Caco-2 (cell line): ENCODE measurements around the gene ZNF701. TPM values are rescaled to one million over a fixed set of nuclear protein-coding genes. Genes with fewer than 3 reads are reported as not detected.
"Not testable (repeated sequence)": the region's sequence is repeated elsewhere in the genome, so short reads cannot be mapped to it uniquely, and the experiment has no call there.

Source experiments
- BruUV-seq: library from RNA; stranded (reverse); fragments of 400-500 nt; replicated peaks from 2 replicates; lab custom pipeline; 2021; lab: Mats Ljungman, UMichigan
- CTCF ChIA-PET: fragments of 300-600 bp; sonication (Branson Sonifier 250); formaldehyde crosslinking; loops from one replicate; lab custom pipeline; 2022; ENCODE audit warnings: antibody characterized with exemption; lab: Charles Lee
- POLR2A ChIA-PET: fragments of 300-600 bp; sonication (Branson Sonifier 250); formaldehyde crosslinking; loops from one replicate; lab custom pipeline; 2022; ENCODE audit warnings: antibody characterized with exemption; lab: Charles Lee
- DNase-seq, 2 experiments: peaks; one replicate each; pipeline versions ENCODE4 v3.0.0 to v3.0.0-alpha.2; 2020 to 2022
- H3K27me3 ChIP-seq: replicated peaks from 2 replicates; pipeline ENCODE4 v1.6.0; 2011; ENCODE audit warnings: low read length; ENCODE audit not compliant: control insufficient read depth, insufficient read depth
- H3K36me3 ChIP-seq: 2 replicates; pipeline ENCODE4 v1.5.1; 2011; ENCODE audit warnings: low read length; ENCODE audit not compliant: control insufficient read depth, insufficient read depth
- H3K4me1 ChIP-seq: fragments of 250-450 bp; sonication (Bioruptor Pico); 2 replicates; pipeline ENCODE4 v1.5.1; 2020; ENCODE audit warnings: mild to moderate bottlenecking
- H3K4me3 ChIP-seq: 2 replicates; pipeline ENCODE4 v1.5.1; 2011; ENCODE audit warnings: low read depth, mild to moderate bottlenecking, control low read depth, low read length
- H3K9me3 ChIP-seq: fragments of 250-450 bp; sonication (Bioruptor Pico); 2 replicates; pipeline ENCODE4 v1.5.1; 2020; ENCODE audit warnings: mild to moderate bottlenecking, moderate library complexity
- H3K27ac Mint-ChIP-seq: one replicate; pipeline ENCODE4 v1.8.0; 2022; ENCODE audit warnings: mixed read lengths; ENCODE audit not compliant: unreplicated experiment
- H3K27me3 Mint-ChIP-seq: one replicate; pipeline ENCODE4 v1.8.0; 2022; ENCODE audit warnings: mixed read lengths; ENCODE audit not compliant: insufficient read depth, unreplicated experiment
- H3K36me3 Mint-ChIP-seq: one replicate; pipeline ENCODE4 v1.8.0; 2022; ENCODE audit warnings: mild to moderate bottlenecking, mixed read lengths; ENCODE audit not compliant: insufficient read depth, unreplicated experiment
- H3K4me1 Mint-ChIP-seq: one replicate; pipeline ENCODE4 v1.8.0; 2022; ENCODE audit warnings: low read depth, mixed read lengths; ENCODE audit not compliant: unreplicated experiment
- H3K4me3 Mint-ChIP-seq: one replicate; pipeline ENCODE4 v1.8.0; 2022; ENCODE audit warnings: mild to moderate bottlenecking, moderate library complexity, mixed read lengths; ENCODE audit not compliant: unreplicated experiment
- H3K9me3 Mint-ChIP-seq: one replicate; pipeline ENCODE4 v1.8.0; 2022; ENCODE audit warnings: mixed read lengths; ENCODE audit not compliant: unreplicated experiment
- CTCF ChIP-seq, 2 experiments: fragments of 200-600 bp in 1 of 2; IDR thresholded peaks; 1 replicate in 1 of 2; 2 replicates in 1 of 2; pipeline versions ENCODE4 v1.5.1 to v1.8.0; 2011 to 2022; ENCODE audit warnings: antibody characterized with exemption in 1 of 2, control low read depth in 1 of 2, inconsistent platforms in 1 of 2, low read depth in 1 of 2, low read length in 1 of 2, mild to moderate bottlenecking in 1 of 2, moderate library complexity in 1 of 2; ENCODE audit not compliant: insufficient read depth in 1 of 2, severe bottlenecking in 1 of 2, unreplicated experiment in 1 of 2
- intact Hi-C: fragments of 100-400 bp; cut with micrococcal nuclease; formaldehyde crosslinking; loops from one replicate; pipeline ENCODE4 v1.10.0; 2022; ENCODE audit not compliant: unreplicated experiment
- total RNA-seq: library from RNA; stranded (reverse); gene quantifications from 2 replicates; pipeline ENCODE4 v1.2.3, GENCODE V29; 2022

Gene ZNF701
- total RNA-seq, 1 experiment from 2014 or later: 19.6 TPM

- BruUV-seq: no TSS peak
- no peak for DNase-seq
- POLR2A ChIA-PET: no interaction called here
- Histone ChIP-seq H3K9me3 (peaks cover 11% of the 10 kb centered on the region), H3K4me3 (no peak overlapping the region), H3K36me3 (no peaks in the 10 kb centered on the region; the same call in none of the 2 replicates), H3K4me1 (no peaks in the 10 kb centered on the region), H3K27me3 (no peaks in the 10 kb centered on the region)
- Mint-ChIP-seq H3K36me3 (peaks cover 64% of the 10 kb centered on the region), H3K4me3 (no peak overlapping the region), H3K9me3 (peaks cover 19% of the 10 kb centered on the region), H3K27me3 (no peaks in the 10 kb centered on the region), H3K4me1 (no peaks in the 10 kb centered on the region), H3K27ac (no peak overlapping the region)
- TF ChIP-seq CTCF (IDR thresholded peaks at IDR 0.05; ENCODE audit: insufficient read depth in 1 of 2, low read depth in 1 of 2, low read length in 1 of 2, severe bottlenecking in 1 of 2, unreplicated experiment in 1 of 2): no peak
- intact Hi-C loops: no loop called here
- CTCF ChIA-PET: no interaction called here
Observed at GRCh38 chr19:52585604-52586003, 15.5 kb downstream of the ZNF701 start.

GRCh38 chr19:52590728-52591127 lies 20.6 kb downstream of the ZNF701 start:
- no peak overlapping the region for H3K4me3 Mint-ChIP-seq
- no peaks in the 10 kb centered on the region; the same call in 1 of the 2 replicates for H3K36me3 ChIP-seq
- no peaks in the 10 kb centered on the region for H3K4me1 Mint-ChIP-seq
- no peaks in the 10 kb centered on the region for H3K27me3 ChIP-seq
- H3K36me3 Mint-ChIP-seq: peaks cover 44% of the 10 kb centered on the region
- no TSS peak for BruUV-seq
- no peak for TF ChIP-seq CTCF (IDR thresholded peaks at IDR 0.05; ENCODE audit: insufficient read depth in 1 of 2, low read depth in 1 of 2, low read length in 1 of 2, severe bottlenecking in 1 of 2, unreplicated experiment in 1 of 2)
- DNase-seq: no peak
- no peaks in the 10 kb centered on the region for H3K4me1 ChIP-seq
- H3K9me3 Mint-ChIP-seq: peaks cover 1% of the 10 kb centered on the region
- ChIA-PET POLR2A (no interaction called here), CTCF (no interaction called here)
- intact Hi-C loops: no loop called here
- H3K4me3 ChIP-seq: no peak overlapping the region
- H3K27ac Mint-ChIP-seq: no peak overlapping the region
- peaks cover 22% of the 10 kb centered on the region for H3K9me3 ChIP-seq
- H3K27me3 Mint-ChIP-seq: no peaks in the 10 kb centered on the region

GRCh38 chr19:52592301-52592700 lies 22.2 kb downstream of the ZNF701 start:
- peaks cover 28% of the 10 kb centered on the region for H3K9me3 ChIP-seq
- H3K27me3 ChIP-seq: no peaks in the 10 kb centered on the region
- ChIA-PET CTCF (no interaction called here), POLR2A (no interaction called here)
- H3K4me3 Mint-ChIP-seq: no peak overlapping the region
- no peak for TF ChIP-seq CTCF (IDR thresholded peaks at IDR 0.05; ENCODE audit: insufficient read depth in 1 of 2, low read depth in 1 of 2, low read length in 1 of 2, severe bottlenecking in 1 of 2, unreplicated experiment in 1 of 2)
- H3K4me1 Mint-ChIP-seq: no peaks in the 10 kb centered on the region
- peaks cover 56% of the 10 kb centered on the region for H3K36me3 Mint-ChIP-seq
- H3K4me3 ChIP-seq: no peak overlapping the region
- BruUV-seq: no TSS peak
- no peaks in the 10 kb centered on the region for H3K4me1 ChIP-seq
- H3K27ac Mint-ChIP-seq: no peak overlapping the region
- no peaks in the 10 kb centered on the region for H3K27me3 Mint-ChIP-seq
- H3K36me3 ChIP-seq: no peaks in the 10 kb centered on the region; the same call in 1 of the 2 replicates
- H3K9me3 Mint-ChIP-seq: peaks cover 17% of the 10 kb centered on the region
- intact Hi-C loops: no loop called here
- no peak for DNase-seq

GRCh38 chr19:52593441-52593840 lies 23.4 kb downstream of the ZNF701 start:
- H3K4me1 Mint-ChIP-seq, H3K27me3 ChIP-seq, BruUV-seq, DNase-seq, H3K4me3 Mint-ChIP-seq, H3K27ac Mint-ChIP-seq, CTCF ChIA-PET, H3K36me3 ChIP-seq, POLR2A ChIA-PET, H3K4me3 ChIP-seq, intact Hi-C loops, H3K4me1 ChIP-seq, H3K27me3 Mint-ChIP-seq: not testable (repeated sequence)
- peaks cover 20% of the 10 kb centered on the region for H3K9me3 Mint-ChIP-seq
- H3K36me3 Mint-ChIP-seq: peaks cover 60% of the 10 kb centered on the region
- H3K9me3 ChIP-seq: peaks cover 40% of the 10 kb centered on the region
